Trophoblast cell (in vitro differentiated cells and primary cell): ENCODE measurements around the gene KLRD1. TPM values are rescaled to one million over a fixed set of nuclear protein-coding genes. Genes with fewer than 3 reads are reported as not detected.

ENCODE experiments used
- DNase-seq, 2 donors: peaks; one replicate each; pipeline ENCODE4 v3.0.0-alpha.2; 2016
- H2AFZ ChIP-seq: 2 replicates; pipeline ENCODE4 v1.6.1; 2013; ENCODE audit warnings: low read length, moderate library complexity, mild to moderate bottlenecking; ENCODE audit not compliant: insufficient read depth, poor library complexity
- H2AK5ac ChIP-seq: 2 replicates; pipeline ENCODE4 v1.6.1; 2013; ENCODE audit warnings: mild to moderate bottlenecking, low read length
- H2BK120ac ChIP-seq: 2 replicates; pipeline ENCODE4 v1.6.1; 2013; ENCODE audit warnings: low read length, mild to moderate bottlenecking, moderate library complexity; ENCODE audit not compliant: insufficient read depth, poor library complexity
- H2BK12ac ChIP-seq: 2 replicates; pipeline ENCODE4 v1.6.1; 2013; ENCODE audit warnings: mild to moderate bottlenecking, low read length, moderate library complexity
- H2BK5ac ChIP-seq: 2 replicates; pipeline ENCODE4 v1.6.1; 2013; ENCODE audit warnings: low read length, low read depth, moderate library complexity, mild to moderate bottlenecking; ENCODE audit not compliant: poor library complexity
- H3K14ac ChIP-seq: 2 replicates; pipeline ENCODE4 v1.6.1; 2013; ENCODE audit warnings: mild to moderate bottlenecking, low read length
- H3K18ac ChIP-seq: 2 replicates; pipeline ENCODE4 v1.6.1; 2013; ENCODE audit warnings: mild to moderate bottlenecking, low read length
- H3K23ac ChIP-seq: 2 replicates; pipeline ENCODE4 v1.6.1; 2013; ENCODE audit warnings: low read length
- H3K27ac ChIP-seq: 2 replicates; pipeline ENCODE4 v1.5.1; 2013; ENCODE audit warnings: low read depth, mild to moderate bottlenecking, inconsistent platforms, low read length, moderate library complexity
- H3K27me3 ChIP-seq: 2 replicates; pipeline ENCODE4 v1.6.1; 2013; ENCODE audit warnings: inconsistent platforms, mild to moderate bottlenecking, low read length, moderate library complexity; ENCODE audit not compliant: insufficient read depth
- H3K36me3 ChIP-seq, 2 experiments: 1 replicate in 1 of 2; 2 replicates in 1 of 2; pipeline ENCODE4 v1.6.1; 2013; ENCODE audit warnings: low read length in 2 of 2, mild to moderate bottlenecking in 2 of 2, moderate library complexity in 1 of 2; ENCODE audit not compliant: insufficient read depth in 2 of 2, control insufficient read depth in 1 of 2
- H3K4ac ChIP-seq: 2 replicates; pipeline ENCODE4 v1.6.1; 2013; ENCODE audit warnings: low read depth, mild to moderate bottlenecking, low read length, moderate library complexity
- H3K4me1 ChIP-seq, 2 experiments: 1 replicate in 1 of 2; 2 replicates in 1 of 2; pipeline ENCODE4 v1.6.1; 2013; ENCODE audit warnings: low read length in 2 of 2, mild to moderate bottlenecking in 2 of 2, moderate library complexity in 1 of 2; ENCODE audit not compliant: insufficient read depth in 2 of 2, control insufficient read depth in 1 of 2
- H3K4me2 ChIP-seq: 2 replicates; pipeline ENCODE4 v1.6.1; 2013; ENCODE audit warnings: inconsistent platforms, mild to moderate bottlenecking, low read length, moderate library complexity
- H3K4me3 ChIP-seq: 2 replicates; pipeline ENCODE4 v1.5.1; 2013; ENCODE audit warnings: mild to moderate bottlenecking, low read depth, low read length, inconsistent platforms
- H3K79me1 ChIP-seq: one replicate; pipeline ENCODE4 v1.6.1; 2013; ENCODE audit warnings: low read length
- H3K79me2 ChIP-seq: 2 replicates; pipeline ENCODE4 v1.6.1; 2013; ENCODE audit warnings: low read length, mild to moderate bottlenecking; ENCODE audit not compliant: control insufficient read depth, insufficient read depth, poor library complexity
- H3K9ac ChIP-seq: 2 replicates; pipeline ENCODE4 v1.6.1; 2013; ENCODE audit warnings: mild to moderate bottlenecking, low read length
- H3K9me3 ChIP-seq: 2 replicates; pipeline ENCODE4 v1.6.1; 2013; ENCODE audit warnings: low read depth, mild to moderate bottlenecking, control low read depth, inconsistent platforms, low read length; ENCODE audit not compliant: insufficient read depth
- H4K12ac ChIP-seq: 2 replicates; pipeline ENCODE4 v1.6.1; 2013; ENCODE audit warnings: low read depth, mild to moderate bottlenecking, low read length, moderate library complexity
- H4K8ac ChIP-seq: 2 replicates; pipeline ENCODE4 v1.6.1; 2013; ENCODE audit warnings: low read depth, mild to moderate bottlenecking, low read length, moderate library complexity
- H4K91ac ChIP-seq: one replicate; pipeline ENCODE4 v1.6.1; 2013; ENCODE audit warnings: low read depth, mild to moderate bottlenecking, low read length, moderate library complexity
- WGBS: extraction: QIAGEN DNeasy Blood & Tissue Kit; methylation state at CpG from one replicate; pipeline ENCODE4 v1.1.7; 2013; ENCODE audit warnings: missing lambda C conversion rate; ENCODE audit not compliant: insufficient read length, insufficient coverage; ENCODE audit errors: extremely low coverage; 5-methylcytosine and 5-hydroxymethylcytosine counted together
- polyA plus RNA-seq: library from polyadenylated mRNA; stranded (reverse); fragments of 200-250 nt; gene quantifications from 2 replicates; pipeline ENCODE4 v1.2.3, GENCODE V29; 2013

KLRD1 gene
- 0.11 and 0.26 TPM in 2 replicates for polyA plus RNA-seq

GRCh38 chr12:10307630-10308029, at the start of gene KLRD1:
TSS of gene KLRD1 (plus strand) at chr12:10307870. CDS start at chr12:10308078, 208 bp downstream.
- Histone ChIP-seq H3K79me2 (no peaks in the 10 kb centered on the region), H2BK12ac (no peak within 1 kb of the TSS), H3K27me3 (no peaks in the 10 kb centered on the region), H2AFZ (no peak within 1 kb of the TSS), H3K9ac (no peak within 1 kb of the TSS), H3K23ac (no peak within 1 kb of the TSS), H3K36me3 (no peaks in the 10 kb centered on the region), H4K12ac (no peak within 1 kb of the TSS), H2BK5ac (no peak within 1 kb of the TSS), H4K91ac (no peak within 1 kb of the TSS), H3K4me3 (no peak within 1 kb of the TSS), H3K18ac (no peak within 1 kb of the TSS), H3K9me3 (no peaks in the 10 kb centered on the region), H4K8ac (no peak within 1 kb of the TSS), H3K14ac (no peak within 1 kb of the TSS), H3K79me1 (no peaks in the 10 kb centered on the region), H3K4me2 (no peak within 1 kb of the TSS), H2BK120ac (no peak within 1 kb of the TSS), H3K4ac (no peak within 1 kb of the TSS), H3K4me1 (no peaks in the 10 kb centered on the region), H3K27ac (no peak within 1 kb of the TSS), H2AK5ac (no peak within 1 kb of the TSS)
- DNase-seq, result no peak
- WGBS, result no CpG with 5 or more reads among the region's 1 CpG

GRCh38 chr12:10260927-10261326, 46.7 kb upstream of the KLRD1 start:
- WGBS, result no CpG with 5 or more reads among the region's 1 CpG
- H3K9ac ChIP-seq, result no peak overlapping the region
- H3K4me3 ChIP-seq, result no peak overlapping the region
- no peak overlapping the region for H2BK5ac ChIP-seq
- H3K4me2 ChIP-seq, result no peak overlapping the region
- H3K79me1 ChIP-seq, result no peaks in the 10 kb centered on the region
- no peaks in the 10 kb centered on the region for H3K79me2 ChIP-seq
- H2BK120ac ChIP-seq, result no peak overlapping the region
- H4K91ac ChIP-seq, result no peak overlapping the region
- H4K12ac ChIP-seq, result no peak overlapping the region
- H3K27me3 ChIP-seq, result no peaks in the 10 kb centered on the region
- no peaks in the 10 kb centered on the region for H3K36me3 ChIP-seq
- no peak for DNase-seq
- no peak overlapping the region for H3K4ac ChIP-seq
- H2AK5ac ChIP-seq, result no peak overlapping the region
- H3K27ac ChIP-seq, result no peak overlapping the region
- no peaks in the 10 kb centered on the region for H3K9me3 ChIP-seq
- H3K23ac ChIP-seq, result no peak overlapping the region
- no peak overlapping the region for H3K18ac ChIP-seq
- no peak overlapping the region for H2BK12ac ChIP-seq
- H3K4me1 ChIP-seq, result no peaks in the 10 kb centered on the region
- no peak overlapping the region for H3K14ac ChIP-seq
- no peak overlapping the region for H2AFZ ChIP-seq
- no peak overlapping the region for H4K8ac ChIP-seq

GRCh38 chr12:10268037-10268436, 39.6 kb upstream of the KLRD1 start:
- Histone ChIP-seq H3K14ac (no peak overlapping the region), H3K79me1 (no peaks in the 10 kb centered on the region), H3K9me3 (no peaks in the 10 kb centered on the region), H2BK12ac (no peak overlapping the region), H4K91ac (no peak overlapping the region), H3K27ac (no peak overlapping the region), H3K18ac (no peak overlapping the region), H2BK120ac (no peak overlapping the region), H3K4me1 (no peaks in the 10 kb centered on the region), H3K79me2 (no peaks in the 10 kb centered on the region), H3K27me3 (no peaks in the 10 kb centered on the region), H2AFZ (no peak overlapping the region), H3K23ac (no peak overlapping the region), H3K4ac (no peak overlapping the region), H4K12ac (no peak overlapping the region), H3K9ac (no peak overlapping the region), H3K4me2 (no peak overlapping the region), H3K36me3 (no peaks in the 10 kb centered on the region), H3K4me3 (no peak overlapping the region), H4K8ac (no peak overlapping the region), H2BK5ac (no peak overlapping the region), H2AK5ac (no peak overlapping the region)
- DNase-seq, result no peak
- no CpG with 5 or more reads among the region's 5 CpGs for WGBS

GRCh38 chr12:10272467-10272866, 35.2 kb upstream of the KLRD1 start:
- Histone ChIP-seq H2AFZ (no peak overlapping the region), H3K27ac (no peak overlapping the region), H2BK5ac (no peak overlapping the region), H3K36me3 (no peaks in the 10 kb centered on the region), H3K4me1 (no peaks in the 10 kb centered on the region), H2BK12ac (no peak overlapping the region), H3K27me3 (no peaks in the 10 kb centered on the region), H3K79me1 (no peaks in the 10 kb centered on the region), H4K91ac (no peak overlapping the region), H4K12ac (no peak overlapping the region), H3K9ac (no peak overlapping the region), H3K79me2 (no peaks in the 10 kb centered on the region), H2AK5ac (no peak overlapping the region), H4K8ac (no peak overlapping the region), H2BK120ac (no peak overlapping the region), H3K4me2 (no peak overlapping the region), H3K4ac (no peak overlapping the region), H3K4me3 (no peak overlapping the region), H3K18ac (no peak overlapping the region), H3K23ac (no peak overlapping the region), H3K9me3 (no peaks in the 10 kb centered on the region), H3K14ac (no peak overlapping the region)
- no CpG with 5 or more reads among the region's 2 CpGs for WGBS
- DNase-seq, result no peak
